Measurements from ENCODE around the gene SLC13A1.

- TF ChIP-seq, protein P1, sequence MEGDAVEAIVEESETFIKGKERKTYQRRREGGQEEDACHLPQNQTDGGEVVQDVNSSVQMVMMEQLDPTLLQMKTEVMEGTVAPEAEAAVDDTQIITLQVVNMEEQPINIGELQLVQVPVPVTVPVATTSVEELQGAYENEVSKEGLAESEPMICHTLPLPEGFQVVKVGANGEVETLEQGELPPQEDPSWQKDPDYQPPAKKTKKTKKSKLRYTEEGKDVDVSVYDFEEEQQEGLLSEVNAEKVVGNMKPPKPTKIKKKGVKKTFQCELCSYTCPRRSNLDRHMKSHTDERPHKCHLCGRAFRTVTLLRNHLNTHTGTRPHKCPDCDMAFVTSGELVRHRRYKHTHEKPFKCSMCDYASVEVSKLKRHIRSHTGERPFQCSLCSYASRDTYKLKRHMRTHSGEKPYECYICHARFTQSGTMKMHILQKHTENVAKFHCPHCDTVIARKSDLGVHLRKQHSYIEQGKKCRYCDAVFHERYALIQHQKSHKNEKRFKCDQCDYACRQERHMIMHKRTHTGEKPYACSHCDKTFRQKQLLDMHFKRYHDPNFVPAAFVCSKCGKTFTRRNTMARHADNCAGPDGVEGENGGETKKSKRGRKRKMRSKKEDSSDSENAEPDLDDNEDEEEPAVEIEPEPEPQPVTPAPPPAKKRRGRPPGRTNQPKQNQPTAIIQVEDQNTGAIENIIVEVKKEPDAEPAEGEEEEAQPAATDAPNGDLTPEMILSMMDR (IDR thresholded peaks at IDR 0.05; ENCODE audit: borderline replicate concordance, extremely low read depth, low read length, poor library complexity, severe bottlenecking), result no peak
- no peak for TF ChIP-seq EZH2 (IDR thresholded peaks at IDR 0.05; ENCODE audit: borderline replicate concordance, low read depth, low read length, severe bottlenecking)
Observed at GRCh38 chr7:123231021-123232000, 31.5 kb upstream of the SLC13A1 start.

Measured in DND-41 (cell line).